DMS79 (cell line): ENCODE measurements around the gene ZEB1.
"Not testable (repeated sequence)": the region's sequence is repeated elsewhere in the genome, so short reads cannot be mapped to it uniquely, and the experiment has no call there.

Experiments
- DNase-seq: peaks from one replicate; lab custom pipeline; 2025; lab: John Stamatoyannopoulos, UW

Gene ZEB1

DNA sequence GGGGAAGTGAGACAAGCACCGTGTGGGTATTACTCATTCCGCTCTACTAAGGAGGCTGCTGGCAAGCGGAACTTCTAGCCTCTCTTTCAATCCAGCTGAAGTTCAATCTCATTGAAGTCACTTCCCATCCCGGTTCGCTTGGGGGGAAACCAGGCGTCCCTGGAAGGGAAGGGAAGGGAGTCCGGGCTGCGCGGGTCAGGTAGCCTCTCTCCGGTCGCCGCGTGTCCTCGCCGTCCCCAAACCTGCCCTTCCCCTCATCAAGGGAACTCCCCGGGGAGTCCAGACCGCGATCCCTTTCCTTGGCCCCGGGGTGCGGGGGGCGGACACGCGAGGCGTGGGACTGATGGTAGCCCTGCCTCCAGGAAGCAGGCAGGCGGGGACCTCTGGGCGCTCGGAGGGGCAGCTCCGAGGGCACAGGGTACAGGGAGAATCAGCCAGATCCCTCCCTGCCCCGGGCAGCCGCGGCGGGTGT lies 598 bp upstream of the ZEB1 start:
- DNase-seq, result no peak

DNA sequence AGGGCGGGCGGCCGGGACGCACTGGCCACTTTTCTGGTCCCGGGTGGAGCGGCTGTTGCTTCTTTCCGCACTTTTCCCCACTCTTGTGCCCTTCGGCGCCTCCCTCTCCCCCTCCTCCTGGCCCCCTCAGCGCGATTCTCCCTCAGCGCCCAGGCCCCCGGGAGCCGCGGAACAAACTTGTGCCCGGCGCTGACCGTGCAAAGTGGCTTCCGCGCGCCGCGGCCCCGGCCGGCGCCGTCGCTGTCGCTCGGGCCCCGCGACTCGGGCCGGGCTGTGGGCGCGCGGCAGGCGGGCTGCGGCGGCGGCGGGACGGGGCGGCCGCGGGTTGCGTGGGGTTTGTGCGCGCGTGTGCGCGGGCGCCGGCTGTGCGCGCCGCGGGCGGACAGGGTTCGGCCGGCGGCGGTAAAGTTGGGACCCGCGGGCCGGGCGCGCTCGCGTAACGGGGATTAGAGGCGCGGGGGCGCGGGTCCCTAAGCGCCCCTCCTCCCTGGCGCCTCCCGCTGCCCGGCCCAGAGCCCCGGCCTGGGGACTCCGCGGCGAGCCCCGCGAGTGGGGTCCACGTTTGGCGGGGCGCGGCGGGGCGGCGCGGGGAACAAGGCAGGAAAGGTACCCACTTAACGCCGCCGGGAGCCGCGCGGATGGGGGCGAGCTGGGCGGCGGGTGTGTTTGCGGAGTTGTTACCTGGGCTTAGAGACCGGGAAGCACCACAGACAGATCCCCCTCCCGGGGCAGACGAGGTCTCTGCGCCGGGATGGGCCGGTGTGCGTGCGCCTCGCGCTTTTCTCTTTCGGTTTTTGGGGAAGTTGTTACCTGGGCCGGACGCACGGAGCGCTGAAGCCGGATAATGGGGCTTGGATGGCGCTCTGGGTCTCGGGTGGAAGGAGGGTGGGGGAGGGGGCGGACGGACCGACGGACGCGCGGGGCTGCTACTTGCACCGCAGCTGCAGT lies 860 bp downstream of the ZEB1 start:
- no peak for DNase-seq

DNA sequence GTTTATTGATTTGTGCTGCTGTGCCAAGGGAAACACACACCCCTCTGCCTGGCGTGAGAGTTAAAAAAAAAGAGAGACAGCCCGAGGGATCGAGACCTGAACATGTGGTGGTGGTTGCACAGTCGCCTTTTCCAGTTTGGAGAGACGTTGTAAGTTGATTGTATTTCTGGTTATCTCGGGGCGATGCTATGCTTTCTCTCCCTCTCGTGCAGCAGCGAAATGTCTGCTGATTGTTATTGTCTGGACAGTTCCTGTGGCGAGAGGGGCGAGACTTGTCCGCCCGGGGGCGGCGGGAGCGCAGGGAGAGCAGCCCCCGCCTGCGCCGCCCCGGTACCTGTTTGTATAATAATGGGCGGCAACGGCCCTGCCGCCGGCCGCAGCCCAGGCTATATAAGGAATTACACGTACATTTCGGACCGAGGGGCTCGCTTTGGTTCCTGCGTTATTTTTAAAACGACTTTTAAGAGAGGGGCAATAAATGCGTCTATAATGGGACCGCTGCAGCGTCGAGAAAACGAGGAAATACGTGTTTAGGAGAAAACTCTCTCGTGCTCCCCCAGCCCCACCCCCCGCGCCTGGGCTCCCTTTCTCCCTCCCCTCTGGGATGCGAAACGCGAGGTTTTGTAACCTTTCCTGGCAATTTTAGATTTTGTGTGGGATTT lies 1.7 kb downstream of the ZEB1 start:
- DNase-seq, result no peak

GRCh38 chr10:31321396-31321941 lies 2.5 kb downstream of the ZEB1 start:
- peak; percentile 21 for DNase-seq

DNA sequence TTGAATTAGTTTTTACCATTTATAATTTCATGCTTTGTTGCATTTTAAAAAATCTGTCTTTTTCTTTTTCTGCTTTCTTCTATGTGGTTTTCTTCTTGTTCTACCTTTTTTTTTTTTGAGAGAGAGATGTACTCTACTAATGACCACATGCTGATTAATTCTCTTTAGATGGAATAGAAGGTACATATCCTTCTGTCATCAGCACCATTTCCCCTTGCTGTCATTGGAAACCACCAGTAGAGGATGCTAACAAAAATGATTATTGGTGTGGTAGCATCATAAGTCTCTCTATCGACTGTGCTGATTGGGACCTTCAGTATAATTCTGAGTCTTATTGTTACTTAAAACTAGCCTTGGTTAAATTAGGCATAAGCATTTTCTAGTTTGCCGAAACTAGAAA lies 3.6 kb downstream of the ZEB1 start:
- DNase-seq, result peak; percentile 20

DNA sequence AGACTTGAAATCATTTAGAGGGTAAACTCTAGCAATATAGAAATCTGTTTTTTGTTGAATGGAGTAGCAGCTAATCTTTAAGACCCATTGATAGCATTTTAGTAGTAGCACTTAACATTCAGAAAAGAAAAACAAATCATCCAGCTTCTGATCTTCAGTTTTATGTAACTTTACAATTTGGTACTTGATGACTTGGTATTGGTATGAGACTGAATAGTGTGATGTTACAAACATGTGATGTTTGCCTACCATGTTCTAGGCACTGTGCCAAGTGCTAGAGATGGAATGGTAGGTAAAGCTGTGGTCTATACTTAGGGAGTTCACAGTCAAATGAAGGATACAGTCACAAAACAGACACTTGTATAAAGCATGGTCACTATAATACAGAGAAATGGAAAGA lies 21.3 kb downstream of the ZEB1 start:
- DNase-seq, result no peak

GRCh38 chr10:31341552-31341951 lies 22.5 kb downstream of the ZEB1 start:
- no peak for DNase-seq

GRCh38 chr10:31343009-31343408 lies 24.0 kb downstream of the ZEB1 start:
- DNase-seq, result no peak

GRCh38 chr10:31343551-31343950 lies 24.5 kb downstream of the ZEB1 start:
- no peak for DNase-seq

GRCh38 chr10:31345886-31346285 lies 26.9 kb downstream of the ZEB1 start:
- DNase-seq, result no peak

GRCh38 chr10:31346953-31347352 lies 27.9 kb downstream of the ZEB1 start:
- DNase-seq, result no peak

GRCh38 chr10:31347705-31348104 lies 28.7 kb downstream of the ZEB1 start:
- DNase-seq, result no peak

DNA sequence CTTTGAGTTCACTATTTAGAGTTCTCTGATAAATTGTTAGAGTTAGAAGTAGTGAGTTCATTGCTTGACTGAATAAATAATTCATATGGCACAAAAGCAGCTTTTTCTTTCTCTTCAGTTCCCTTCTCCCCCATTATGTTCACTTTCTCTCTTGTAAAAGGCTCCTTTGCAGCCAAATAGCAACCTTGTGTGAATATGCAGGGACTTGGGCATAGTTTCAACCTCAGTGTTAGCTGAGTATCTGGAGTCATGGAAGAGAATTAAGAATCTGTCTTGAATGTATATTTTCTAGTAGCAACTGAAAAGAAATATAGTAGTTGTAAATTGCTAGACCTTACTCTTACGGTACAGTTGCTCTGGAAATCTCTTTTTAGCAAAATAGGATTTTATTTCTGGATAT lies 31.9 kb downstream of the ZEB1 start:
- DNase-seq, result no peak

GRCh38 chr10:31352436-31353226 lies 33.6 kb downstream of the ZEB1 start:
- DNase-seq, result no peak

GRCh38 chr10:31353574-31353973 lies 34.6 kb downstream of the ZEB1 start:
- no peak for DNase-seq

DNA sequence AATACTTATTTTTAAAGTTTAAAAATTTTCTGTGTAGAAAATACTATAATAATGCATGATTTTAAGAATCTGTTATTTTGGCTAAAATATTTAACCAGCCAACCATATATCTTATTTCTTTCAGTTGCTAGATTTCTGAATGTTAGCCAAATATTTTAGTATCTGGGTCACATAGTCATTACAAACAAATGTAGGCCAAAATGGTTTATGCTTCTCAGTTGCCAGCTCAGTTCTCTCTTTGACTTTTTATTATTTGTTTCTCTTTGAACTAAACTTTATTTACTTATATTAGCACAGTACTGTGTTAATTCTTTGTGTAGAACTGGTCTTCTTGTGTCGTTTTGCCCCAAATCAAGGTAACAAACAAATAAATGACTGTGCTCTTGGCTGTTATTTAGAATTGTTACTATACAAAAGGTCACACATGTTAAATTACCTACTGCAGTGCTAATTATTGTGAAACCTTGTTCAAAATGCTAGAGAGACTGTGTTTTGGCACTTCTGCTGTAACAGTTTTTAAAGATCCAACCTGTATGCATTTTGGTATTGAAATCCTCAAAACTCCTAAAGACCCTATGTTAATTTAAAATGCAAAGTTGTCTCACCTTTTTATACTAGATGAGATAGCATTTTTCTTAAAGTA lies 39.8 kb downstream of the ZEB1 start:
- DNase-seq, result no peak

DNA sequence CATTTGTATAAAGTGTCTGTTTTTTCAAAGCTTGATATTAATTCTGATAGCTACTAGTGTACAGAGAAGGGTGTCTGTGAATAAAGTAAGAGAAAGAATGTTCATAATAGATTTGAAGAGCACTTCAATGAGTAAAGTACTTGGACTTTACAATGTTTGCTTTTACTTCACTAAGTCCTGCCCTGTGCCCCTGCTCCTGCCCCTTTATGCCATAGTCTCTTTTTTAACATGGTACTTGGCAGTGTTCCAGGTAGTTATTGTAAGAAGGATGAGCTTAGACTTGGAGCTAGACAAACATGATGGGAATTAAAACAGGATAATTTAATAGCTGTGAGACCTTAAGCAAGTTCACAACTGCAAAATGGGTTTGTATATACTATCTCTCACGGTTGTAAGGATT lies 41.0 kb downstream of the ZEB1 start:
- peak; percentile 74 for DNase-seq

- not testable (repeated sequence) for DNase-seq
These were observed 42.5 kb downstream of the ZEB1 start for GRCh38 chr10:31361475-31361874.

- DNase-seq, result no peak
These were observed 43.1 kb downstream of the ZEB1 start for GRCh38 chr10:31362023-31362641.

DNA sequence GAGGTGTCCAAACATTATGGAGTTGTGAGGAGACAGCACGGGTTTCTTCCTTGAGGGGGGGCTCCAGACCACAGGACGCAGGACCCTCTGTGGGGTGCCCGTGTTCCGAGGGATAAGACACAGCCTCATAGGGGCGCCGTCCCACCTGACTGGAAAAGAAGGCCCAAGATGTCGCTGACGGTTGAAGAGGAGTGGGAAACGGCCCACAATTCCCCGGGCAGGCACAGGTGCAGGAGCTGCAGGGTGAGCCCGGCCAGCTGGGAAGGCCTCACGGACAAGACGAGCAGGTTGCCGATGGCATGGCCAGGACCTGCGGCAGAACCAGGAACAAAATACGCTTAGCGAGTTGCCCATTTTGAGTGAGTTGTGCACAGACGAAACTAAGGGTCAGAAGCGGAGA lies 44.7 kb downstream of the ZEB1 start:
- DNase-seq, result not testable (repeated sequence)

- not testable (repeated sequence) for DNase-seq
These were observed 45.2 kb downstream of the ZEB1 start for GRCh38 chr10:31364238-31364637.
